Astrocyte of the cerebellum (primary cell): ENCODE measurements around the gene UACA.

Experiments
- DNase-seq: peaks from one replicate; pipeline ENCODE4 v3.0.0-alpha.2; 2011; ENCODE audit warnings: low read depth
- H3K4me3 ChIP-seq: 2 replicates; pipeline ENCODE4 v1.5.1; 2011; ENCODE audit warnings: mild to moderate bottlenecking, low read depth, low read length, moderate library complexity
- in situ Hi-C: cut with HindIII; loops from 2 replicates; pipeline ENCODE4 v1.10.0; 2017; ENCODE audit warnings: low sequenced_read_pairs
- TF ChIP-seq, protein P1 (sequence below): IDR thresholded peaks from 2 replicates; pipeline ENCODE4 v1.5.1; 2012; ENCODE audit warnings: low read length, low read depth, moderate library complexity, mild to moderate bottlenecking; ENCODE audit errors: missing control alignments

UACA gene

DNA sequence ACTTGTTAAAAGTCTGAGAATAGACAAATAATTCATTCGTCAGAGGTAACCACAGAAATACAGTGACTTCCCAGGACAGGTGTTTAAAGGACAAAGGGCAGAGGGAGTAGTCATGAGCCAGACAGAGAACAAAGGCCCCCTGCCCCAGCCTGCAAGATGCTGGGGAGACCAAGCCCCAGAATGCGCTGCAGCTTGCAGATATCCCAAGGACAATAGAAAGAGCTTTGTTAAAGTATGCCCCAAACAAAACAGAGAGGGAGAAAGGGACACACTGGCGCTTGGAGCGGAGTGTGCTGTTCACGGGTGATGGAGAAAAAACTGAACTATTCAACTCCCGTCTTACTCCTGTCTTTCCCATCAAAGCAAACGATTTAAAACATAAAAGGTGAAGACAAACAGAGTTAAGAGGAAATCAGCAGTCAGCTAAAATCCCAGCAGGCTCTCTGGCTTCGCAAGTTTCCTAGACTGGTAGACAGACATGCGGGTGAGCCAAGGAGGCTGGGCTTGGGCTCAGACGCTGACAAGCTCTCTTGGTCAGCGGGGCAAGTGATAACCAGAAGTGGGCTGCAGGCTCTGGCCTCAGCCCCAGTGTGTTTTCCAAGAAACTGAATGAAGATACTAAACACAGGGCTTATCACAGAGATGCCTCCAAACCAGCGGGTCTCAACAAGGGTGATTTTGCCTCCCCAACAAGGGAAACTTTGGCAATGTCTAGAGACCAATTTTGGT is 130.1 kb downstream of the UACA start:
- no peak for DNase-seq
- no peak overlapping the region for H3K4me3 ChIP-seq
- TF ChIP-seq, protein P1, sequence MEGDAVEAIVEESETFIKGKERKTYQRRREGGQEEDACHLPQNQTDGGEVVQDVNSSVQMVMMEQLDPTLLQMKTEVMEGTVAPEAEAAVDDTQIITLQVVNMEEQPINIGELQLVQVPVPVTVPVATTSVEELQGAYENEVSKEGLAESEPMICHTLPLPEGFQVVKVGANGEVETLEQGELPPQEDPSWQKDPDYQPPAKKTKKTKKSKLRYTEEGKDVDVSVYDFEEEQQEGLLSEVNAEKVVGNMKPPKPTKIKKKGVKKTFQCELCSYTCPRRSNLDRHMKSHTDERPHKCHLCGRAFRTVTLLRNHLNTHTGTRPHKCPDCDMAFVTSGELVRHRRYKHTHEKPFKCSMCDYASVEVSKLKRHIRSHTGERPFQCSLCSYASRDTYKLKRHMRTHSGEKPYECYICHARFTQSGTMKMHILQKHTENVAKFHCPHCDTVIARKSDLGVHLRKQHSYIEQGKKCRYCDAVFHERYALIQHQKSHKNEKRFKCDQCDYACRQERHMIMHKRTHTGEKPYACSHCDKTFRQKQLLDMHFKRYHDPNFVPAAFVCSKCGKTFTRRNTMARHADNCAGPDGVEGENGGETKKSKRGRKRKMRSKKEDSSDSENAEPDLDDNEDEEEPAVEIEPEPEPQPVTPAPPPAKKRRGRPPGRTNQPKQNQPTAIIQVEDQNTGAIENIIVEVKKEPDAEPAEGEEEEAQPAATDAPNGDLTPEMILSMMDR: no peak
- in situ Hi-C loops: no loop called here

DNA sequence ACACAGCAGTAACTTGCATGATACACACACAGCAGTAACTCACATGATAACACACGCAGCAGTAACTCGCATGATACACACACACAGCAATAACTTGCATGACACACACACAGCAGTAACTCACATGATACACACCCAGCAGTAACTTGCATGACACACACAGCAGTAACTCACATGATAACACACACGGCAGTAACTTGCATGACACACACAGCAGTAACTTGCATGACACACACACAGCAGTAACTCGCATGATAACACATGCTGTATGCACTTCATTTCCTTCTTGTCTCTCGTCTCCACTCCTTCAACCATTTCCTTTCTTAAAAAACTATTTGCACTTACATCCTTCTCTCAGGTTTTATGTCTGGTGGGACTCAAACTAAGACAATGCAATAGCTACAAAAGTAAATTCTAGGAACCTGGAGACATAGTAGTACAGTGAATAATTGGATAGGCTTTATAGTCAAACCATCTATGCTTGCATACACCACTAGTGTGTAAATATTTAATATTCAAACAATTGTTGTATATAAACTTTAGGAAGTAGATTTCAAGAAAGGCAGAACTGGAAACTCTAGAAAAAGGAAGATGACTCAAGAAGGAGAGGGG is 130.8 kb downstream of the UACA start:
- in situ Hi-C loops: no loop called here
- H3K4me3 ChIP-seq: no peak overlapping the region
- TF ChIP-seq, protein P1: no peak
- DNase-seq: no peak

DNA sequence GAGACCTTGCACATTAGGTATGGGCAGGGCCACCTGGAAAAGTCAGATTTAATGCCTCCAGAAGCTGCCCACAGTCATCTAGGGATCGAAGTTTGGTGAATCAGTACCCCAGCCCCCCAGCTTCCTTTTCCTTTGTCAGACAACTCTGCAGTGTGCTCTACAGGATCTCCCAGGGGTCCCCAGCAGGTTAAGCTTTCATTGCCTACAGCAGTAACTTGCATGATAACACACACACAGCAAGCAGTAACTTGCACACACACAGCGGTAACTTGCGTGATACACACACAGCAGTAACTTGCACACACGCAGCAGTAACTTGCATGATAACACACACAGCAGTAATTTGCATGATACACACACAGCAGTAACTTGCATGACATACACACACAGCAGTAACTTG is 131.3 kb downstream of the UACA start:
- in situ Hi-C loops: no loop called here
- TF ChIP-seq, protein P1: no peak
- H3K4me3 ChIP-seq: no peak overlapping the region
- DNase-seq: no peak

DNA sequence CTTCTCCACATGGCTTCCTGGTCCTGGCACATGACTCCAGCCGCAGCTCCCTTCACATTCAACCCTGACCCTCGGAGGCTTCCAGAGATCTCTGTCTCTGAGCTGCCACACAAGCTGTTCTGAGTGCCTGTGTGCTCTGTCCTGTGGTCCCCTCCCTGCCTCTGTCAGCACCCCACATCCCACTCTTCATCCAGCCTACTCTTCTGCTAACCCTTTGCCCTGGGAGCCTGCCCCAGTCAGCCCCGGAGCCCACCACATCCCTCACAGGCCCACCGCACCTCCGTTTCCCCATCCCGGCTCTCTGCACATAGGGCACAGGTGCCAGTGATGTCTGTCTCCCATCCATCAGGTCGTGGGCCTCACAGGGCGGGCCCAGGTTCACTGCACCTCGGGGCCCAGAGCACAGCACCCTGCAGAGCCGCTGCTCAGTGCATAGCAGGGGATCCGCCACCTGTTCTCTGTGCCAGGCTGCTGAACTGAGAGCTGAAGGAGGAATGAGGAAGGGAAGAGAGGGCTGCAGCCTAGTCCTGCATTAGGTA is 133.6 kb downstream of the UACA start:
- in situ Hi-C loops: loop anchor here (5.0 to 10.0 kb wide), 2 partner anchors 48 to 65 kb away; no protein-coding TSS in a partner anchor
- DNase-seq: no peak
- TF ChIP-seq, protein P1: no peak
- no peak overlapping the region for H3K4me3 ChIP-seq

DNA sequence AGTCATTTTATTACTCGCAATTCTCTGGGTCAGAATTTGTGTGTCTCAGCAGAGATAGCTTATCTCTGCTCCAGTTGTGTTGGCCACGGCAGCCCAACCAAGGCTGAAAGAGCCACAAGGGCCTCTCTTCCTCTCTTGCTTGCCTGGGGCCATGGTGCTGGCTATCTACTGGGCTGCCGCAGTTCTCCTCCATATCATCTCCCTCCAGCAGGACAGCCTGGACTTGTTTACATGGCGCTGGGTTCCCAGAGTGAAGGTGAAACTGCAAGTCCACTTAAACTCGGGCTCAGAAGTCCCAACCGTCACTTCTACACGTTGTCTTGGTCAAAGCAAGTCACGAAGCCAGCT is 134.8 kb downstream of the UACA start:
- in situ Hi-C loops: loop anchor here (5.0 to 10.0 kb wide), 2 partner anchors 46 to 64 kb away; no protein-coding TSS in a partner anchor
- DNase-seq: no peak
- no peak overlapping the region for H3K4me3 ChIP-seq
- TF ChIP-seq, protein P1: no peak

DNA sequence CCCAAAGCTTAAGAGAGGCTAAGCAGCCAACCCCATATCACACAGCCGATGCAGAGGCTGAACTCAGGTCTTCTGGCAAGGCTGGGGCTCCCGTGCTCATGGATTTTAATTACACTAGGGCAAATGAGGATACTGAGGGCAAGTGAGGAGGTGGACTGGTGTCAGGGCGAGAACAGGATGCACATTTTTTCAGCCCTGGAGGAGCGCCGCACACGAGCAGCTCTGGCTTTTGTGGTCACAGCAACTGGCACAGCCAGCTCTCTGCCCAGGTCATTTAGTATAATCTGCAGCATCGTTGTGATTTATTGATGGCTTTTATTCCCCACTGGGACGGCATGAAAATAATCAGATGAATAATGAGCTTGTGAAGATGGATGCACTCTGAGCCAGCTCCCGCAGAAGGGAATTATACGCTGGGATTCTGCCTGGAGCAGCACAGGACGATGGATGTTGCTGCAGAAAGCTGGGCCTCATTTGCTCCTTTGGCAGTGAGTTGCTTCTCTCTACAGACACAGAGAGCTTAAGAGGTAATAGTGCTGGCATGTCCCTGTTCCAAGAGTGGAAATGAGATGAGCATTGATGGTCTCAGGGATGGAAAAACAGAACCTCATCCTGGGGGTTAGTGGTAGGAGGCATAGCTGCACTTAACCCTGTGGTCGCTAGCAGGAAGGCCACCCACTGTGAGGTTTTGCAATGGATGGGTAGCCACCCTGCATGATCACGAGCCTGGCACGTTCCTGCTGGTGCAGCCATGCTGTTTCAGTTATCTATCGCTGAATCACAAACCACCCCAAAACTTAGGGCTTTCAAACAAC is 135.4 kb downstream of the UACA start:
- no peak overlapping the region for H3K4me3 ChIP-seq
- DNase-seq: peak; percentile 62
- in situ Hi-C loops: loop anchor here (5.0 to 10.0 kb wide), 2 partner anchors 46 to 63 kb away; no protein-coding TSS in a partner anchor
- TF ChIP-seq, protein P1: no peak
